NCI-H2029 treated with DMSO at 0.1 percent for 48 hours (cell line): Measurements from ENCODE around the gene EZH1.

Experiments
- DNase-seq: peaks from one replicate; lab custom pipeline; 2025; lab: John Stamatoyannopoulos, UW

EZH1 gene

DNA sequence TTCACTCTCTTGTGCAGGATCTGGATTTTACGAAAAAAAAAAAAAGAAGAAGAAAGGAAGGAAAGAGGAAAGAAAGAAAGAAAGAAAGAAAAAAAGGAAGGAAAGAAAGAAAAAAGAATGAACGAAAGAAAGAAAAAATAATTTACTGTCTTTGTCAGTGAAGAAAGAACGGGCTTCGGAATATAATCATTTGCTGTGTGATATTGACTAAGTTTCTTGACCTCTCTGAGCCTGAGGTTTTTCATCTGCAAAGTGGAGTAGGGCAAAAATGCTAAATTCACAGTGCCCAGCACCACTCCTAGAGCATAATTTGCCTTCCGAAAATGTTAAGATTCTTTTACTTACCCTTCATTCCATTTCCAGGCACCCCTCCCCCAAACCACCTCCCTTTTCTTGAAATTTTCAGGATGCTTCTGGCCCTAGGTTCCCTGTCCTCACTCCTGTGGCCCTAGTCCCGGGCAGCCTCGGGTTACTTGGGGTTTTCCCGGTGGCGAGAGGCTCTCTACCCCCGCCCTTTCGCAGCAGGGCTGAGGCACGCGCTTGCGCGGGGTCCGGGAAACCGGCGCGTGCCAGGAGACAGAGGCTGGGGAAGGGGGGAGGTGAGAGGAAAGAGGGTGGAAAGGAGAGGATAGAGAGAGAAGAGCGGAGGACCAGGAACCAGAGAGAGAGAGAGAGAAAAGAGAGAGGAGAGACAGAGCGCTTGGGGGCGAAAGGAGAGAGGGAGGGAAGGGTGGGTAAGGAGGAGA lies 62.7 kb downstream of the EZH1 start, which contains the start of gene CNTNAP1:
TSS of gene CNTNAP1 (plus strand) at position 556 of the 746 bp plus-strand sequence. CDS start 299 bp downstream, outside the sequence.
- no peak for DNase-seq

DNA sequence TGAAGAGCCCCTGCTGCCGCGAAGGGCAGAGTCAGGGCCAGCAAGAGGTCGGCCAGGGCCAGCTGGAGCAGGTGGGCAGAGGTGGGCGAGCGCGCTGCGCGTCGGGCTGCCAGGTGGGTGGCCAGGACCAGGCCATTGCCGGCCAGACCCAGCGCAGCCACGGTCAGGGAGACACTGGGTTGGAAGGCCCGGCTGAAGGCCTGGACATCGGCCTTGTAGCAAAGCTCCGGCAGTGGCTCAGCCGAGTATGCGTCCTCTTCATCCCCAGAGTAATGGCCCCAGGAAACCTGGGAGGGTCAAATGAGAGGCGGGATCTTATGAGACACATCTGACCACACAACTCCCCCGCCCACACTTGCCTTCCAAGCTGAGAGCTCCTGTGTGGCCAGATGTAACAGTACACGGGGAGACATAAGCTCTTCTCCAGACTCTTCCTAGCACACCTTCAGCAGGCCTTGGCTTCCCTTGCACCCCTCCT lies 64.5 kb downstream of the EZH1 start:
- no peak for DNase-seq

DNA sequence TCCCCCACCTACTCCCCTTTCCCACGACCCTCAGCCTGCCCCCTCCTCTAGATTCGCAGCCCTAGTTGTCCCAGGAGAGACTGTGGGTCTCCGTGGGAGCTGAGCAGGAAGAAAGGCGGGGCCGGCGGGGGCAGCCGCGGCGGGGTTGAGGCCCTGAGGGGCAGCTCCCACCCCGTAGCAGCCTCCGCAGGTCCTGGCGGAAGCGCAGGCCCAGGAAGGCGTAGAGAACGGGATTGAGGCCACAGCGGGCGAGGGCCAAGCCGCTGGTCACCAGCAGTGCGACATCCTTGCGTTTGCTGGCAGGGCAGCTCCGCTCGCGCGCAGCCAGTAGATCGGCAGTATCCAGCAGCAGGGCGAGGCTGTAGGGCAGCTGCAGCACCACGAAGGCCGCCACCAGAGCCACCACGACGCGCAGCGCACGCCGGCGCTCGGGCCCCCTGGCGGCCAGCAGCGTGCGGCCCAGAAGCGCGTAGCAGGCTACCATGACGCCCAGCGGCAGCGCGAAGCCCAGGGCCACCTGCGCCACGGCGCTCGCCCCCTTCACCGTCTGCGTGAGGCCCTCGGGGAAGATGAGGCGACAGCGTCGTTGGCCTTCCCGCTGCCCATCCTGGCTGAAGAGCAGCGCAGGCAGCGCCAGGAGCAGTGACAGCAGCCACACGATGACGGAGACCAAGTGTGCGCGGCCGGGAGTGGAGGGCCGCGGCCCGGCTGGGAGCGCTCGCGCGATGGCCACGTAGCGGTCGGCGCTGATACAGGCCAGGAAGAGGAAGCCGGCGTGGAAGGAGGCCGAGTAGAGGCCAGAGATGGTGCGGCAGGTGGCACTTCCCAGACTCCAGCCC lies 65.1 kb downstream of the EZH1 start:
- DNase-seq = no peak

DNA sequence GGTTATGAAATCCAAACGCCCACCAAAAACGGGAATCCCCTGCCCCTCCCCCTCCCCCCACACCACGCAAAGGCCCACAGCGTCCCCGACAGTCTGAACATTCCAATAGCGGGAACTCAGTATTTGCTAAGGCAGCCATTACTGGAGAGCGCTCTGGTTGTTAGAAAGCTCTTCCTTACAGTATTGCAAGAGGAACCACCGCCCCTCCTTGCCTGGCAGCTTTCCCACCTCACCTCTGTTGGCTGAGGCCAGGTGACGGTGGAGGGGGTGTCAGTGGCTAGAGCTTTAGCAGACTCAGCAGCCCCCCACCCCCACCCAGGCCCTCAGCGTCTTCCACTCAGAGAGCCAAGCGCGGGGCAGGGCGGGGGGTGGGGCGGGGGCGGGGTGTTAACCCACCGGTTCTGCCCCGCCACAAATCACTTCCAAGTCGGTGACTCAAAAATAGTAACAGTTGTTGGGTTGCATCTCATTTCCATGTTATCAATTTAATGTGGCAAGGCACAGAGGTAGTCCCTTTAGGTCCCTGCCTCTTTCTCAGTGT lies 65.8 kb downstream of the EZH1 start:
- DNase-seq = peak; percentile 64

DNA sequence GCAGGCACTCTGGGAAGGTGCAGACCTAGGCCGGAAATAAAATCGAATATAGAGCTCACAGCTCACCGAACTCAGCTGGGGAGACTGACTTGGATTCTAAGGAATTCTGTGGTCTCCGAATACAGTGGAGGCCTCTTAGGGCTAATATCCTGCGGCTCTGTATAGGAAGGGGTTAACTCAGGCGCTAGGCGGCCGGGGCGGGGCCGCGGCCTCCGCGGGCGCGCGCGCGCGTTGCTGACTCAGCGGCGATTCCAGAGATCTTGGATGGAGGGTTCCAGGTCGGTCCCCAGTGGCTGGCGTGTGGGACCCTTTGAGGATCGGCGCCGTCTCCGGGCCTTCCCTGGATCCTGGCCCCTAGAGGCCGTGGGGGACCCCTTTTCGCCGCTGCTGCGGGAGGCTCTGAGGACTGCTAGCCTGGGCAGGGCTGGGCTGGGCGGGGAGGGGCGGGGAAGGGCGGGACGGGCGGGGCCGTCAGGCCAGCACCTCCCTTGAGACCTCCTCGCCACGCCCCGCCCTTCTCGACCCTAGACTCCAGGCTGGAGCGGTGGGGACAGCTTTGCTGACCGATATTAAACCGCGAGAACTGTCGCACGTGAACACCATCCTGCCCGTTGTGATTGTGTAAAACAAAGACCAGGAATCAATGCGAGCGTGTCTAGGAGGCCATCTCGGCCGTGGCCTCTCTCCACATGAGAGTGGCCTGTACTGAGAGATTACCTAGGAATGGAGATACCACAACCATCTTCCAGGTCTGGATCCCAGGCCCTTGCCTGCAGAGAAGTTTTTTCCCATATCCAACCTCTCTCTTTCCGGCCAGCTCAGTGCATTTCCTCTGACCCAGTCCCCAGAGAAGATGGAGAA lies 66.7 kb downstream of the EZH1 start:
- DNase-seq = peak; percentile 62

DNA sequence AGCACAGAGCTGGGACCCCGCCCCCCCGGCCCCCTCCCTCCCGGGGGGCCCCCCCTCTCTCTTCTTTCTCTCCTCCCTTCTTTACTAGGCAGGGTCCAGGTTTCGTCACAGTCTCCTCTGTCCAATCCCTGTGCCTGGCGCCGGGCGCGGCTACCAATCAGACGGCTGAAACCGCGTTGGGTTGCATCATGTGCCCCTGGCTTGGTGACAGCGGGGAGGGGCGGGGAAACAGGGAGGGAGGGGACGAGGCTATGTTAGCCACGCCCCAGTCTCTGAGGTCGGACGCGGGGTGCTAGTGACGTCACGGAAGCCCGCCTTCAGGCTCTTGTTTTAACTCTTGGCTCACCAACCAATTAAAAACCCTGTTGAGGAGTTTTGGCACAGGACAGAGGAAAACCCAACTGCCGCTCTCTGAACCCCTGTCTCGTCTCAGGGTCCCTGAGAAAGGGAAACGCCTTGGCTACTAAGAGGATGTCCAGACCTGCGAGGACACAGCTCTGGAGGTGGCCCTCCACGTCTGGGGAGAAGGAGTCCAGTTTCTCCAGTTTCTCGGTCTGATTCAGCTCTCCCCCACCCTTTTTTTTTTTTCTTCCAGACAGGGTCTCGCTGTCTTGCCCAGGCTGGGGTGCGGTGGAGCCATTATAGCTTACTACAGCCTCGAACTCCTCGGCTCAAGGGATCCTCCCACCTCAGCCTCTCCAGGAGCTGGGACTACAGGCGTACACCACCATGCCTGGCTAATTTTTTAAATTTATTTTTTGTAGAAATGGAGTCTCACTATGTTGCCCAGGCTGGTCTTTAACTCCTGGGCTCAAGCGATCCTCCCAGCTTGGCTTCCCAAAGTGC lies 67.6 kb downstream of the EZH1 start:
- DNase-seq = peak; percentile 96

DNA sequence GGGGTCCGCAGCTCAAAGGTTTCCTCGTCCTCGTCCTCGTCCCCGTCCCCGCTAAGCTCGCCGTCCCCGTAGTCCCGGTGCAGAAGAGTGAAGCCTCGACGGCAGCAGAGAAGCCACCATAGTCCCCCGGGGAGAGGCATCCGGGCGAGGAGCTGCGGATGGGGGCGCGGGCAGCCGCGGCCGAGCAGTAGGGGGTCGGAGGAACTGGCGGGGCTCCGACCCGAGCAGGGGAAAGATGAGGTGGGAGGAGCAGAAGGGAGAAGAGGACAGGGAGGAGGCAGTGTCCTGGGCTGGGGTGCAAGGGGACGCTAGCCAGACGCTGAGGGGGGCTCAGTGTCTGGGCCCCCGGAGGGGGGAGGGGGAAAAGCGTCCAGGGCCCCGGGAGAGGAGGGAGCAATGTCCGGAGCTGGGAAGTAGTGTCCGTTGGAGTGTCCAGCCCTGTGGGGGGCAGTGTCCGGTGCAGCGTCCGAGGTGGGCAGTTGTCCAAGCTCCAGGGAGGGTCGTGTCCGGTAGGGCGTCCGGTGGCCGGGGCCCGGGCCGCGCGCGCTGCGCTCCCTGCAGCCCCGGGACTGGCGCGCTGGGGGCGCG lies 68.3 kb downstream of the EZH1 start, which contains the start of gene PLEKHH3:
TSS of gene PLEKHH3 (minus strand) at position 571 of the 588 bp plus-strand sequence. CDS start at position 140, 431 bp downstream.
- DNase-seq = no peak

DNA sequence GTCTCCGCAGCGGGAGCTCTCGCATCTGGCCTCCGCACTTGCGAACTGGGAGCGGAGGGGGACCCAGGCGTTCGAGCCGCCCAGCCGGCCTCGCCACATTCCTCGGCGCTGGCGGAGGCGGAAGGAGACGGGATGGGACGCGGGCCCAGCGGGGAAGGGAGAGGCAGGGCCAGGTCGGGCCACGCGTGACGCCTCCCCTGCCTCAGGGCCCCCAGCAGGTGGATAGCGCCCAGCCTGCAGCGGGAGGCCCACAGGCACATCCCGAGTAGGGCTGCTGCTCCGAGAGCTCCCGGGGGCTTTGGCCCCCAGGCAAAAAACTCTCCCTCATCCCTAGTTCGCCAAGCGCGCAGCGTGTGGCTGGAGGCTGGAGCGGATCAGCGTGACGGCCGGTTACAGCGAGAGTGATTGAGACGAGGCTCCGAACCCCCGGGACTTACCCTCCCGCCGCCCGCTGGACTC lies 68.8 kb downstream of the EZH1 start:
- DNase-seq = no peak

DNA sequence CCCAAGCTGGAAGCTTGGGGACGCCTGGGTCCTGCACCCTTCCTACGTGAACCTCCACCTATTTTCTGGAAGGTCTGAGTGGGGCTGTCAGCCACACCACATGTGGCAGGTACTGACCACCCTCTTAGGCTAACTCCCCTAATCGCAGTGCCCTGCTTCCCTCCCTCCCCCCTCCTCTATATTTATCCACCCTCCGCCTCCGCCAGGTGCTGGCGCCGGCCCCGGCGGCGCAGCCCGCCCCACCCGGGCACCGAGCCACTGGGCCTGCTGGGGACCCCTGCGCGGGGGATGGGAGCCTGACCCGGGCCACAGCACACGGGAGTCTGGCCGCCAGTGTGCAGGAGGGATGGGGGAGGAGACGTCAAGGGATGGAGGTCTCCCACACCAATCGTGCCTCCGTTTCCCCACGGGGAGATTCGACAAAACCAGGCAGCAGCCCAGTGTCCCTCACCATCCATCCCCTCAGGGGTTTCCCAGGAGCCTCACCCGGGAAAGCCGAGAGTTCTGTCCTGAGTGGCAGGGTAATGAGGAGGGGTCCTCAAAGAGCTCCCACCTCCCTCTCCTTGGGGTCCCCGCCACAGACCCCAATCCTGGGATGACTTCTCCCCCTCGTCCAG lies 69.4 kb downstream of the EZH1 start:
- no peak for DNase-seq

DNA sequence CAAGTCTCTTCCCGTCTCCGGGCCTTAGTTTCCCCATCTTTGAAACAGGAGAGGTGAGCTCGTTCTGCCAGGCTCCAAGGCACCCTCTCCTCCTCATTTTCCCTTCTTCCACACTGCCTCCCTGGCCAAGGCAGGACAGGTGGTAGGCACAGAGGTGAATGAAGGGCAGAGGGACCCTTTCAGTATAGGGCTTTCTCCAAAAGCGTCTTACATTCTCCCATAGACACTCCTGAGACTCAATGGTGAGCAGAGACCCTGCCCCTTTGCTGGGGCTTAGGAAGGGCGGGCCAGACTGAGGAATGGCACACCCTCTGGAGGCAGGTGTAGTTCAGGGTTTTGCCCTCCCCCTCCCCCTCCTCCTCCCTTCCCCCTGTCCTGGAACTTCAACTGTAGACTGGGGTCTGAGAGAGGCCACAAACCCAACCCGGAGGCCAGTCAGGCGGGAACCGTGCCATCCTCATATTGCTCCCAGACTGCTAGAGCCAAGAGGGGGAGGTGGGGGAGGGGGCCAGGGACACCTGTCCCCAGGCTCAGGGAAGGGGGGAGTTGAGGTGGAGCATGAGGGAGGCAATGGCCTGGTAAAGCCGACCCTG lies 70.0 kb downstream of the EZH1 start:
- DNase-seq = peak; percentile 45

DNA sequence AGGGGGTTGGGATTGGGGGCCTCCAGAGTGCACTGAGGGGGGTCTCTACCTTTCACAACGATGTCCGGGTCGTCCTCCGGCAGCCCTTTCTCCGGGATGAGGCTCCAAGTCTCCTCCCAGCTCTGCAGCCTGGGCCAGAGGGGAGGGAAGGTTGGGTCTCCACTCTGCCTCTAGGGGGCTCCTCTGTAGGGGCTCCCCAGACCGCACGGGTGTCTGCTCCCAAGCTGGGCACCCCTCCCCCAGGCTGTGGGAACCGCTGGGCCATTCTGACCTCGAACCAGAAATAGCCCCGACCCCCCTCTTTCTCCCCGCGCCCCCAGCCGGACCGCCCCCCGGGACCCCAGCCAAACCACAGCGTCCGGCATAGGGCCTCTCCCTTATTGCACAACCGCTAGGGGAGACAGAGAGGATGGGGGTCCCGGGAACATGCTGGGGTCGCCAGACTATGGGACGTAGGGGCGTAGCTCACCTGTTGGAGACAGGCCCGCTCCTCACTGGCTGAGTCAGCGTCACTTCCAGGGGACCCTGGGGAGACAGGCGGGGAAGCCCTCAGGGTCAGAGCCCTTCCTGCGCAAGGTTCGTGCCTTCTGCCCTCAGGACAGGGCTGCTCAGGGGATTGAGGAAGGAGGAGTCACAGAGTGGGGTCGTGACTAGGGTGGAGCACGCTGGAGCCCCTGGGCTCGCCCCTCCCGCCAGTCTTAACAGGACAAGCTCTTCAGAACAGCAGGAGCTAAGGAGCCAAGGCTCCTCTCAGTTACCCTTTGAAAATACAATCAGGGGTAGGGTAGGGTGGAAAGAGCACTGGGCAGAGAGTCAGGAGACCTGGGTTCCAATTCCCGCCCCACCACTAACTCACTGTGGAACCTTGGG lies 70.7 kb downstream of the EZH1 start:
- no peak for DNase-seq

DNA sequence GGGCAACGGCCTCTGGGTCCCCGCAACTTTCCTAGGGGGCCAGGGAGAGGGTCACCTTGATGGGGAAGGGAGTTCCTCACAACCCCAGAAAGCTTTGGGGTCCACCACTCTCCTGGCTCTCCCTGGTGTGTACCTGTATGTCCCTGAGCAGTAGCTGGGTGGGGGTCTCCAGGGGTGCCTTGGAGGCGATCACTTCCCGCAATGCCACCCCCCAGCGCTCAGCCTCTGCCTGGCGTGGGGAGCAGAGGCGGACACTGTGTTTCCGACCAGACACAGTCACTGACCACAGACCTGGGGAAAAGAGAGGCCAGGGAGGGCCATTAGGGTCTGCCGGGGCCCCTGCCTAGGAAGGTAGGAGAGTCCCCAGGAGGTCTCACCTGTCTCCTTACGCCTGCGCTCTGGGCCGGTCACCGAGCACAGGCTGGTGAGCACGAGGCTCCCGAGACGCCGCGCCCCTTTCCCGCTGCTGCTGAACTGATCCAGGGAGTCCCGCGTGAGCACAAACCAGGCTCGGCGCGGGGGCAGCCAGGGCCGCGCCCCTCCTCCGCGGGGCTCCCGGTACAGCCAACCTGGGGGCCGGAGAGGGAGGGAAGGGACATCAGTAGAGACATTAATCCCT lies 71.5 kb downstream of the EZH1 start:
- no peak for DNase-seq

DNA sequence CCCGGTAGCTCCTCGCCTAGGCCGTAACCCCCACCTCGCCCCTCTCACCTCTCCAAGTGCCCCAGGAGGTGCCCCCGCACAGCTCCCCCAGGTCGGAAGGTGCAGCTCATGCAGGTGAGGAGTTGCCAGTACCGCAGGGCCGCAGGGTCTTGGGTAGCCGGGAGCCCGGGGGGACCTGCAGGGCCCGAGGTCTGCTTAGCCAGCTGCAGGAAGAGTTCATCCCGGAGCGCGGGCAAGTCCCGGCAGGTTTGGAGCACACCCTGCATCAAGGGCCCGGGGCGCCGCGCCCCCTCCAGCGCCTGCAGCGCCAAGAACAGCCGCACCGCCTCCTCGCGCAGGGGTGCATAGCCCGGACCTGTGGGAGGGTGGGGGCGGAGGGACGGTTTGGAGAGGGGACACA lies 72.8 kb downstream of the EZH1 start:
- no peak for DNase-seq

DNA sequence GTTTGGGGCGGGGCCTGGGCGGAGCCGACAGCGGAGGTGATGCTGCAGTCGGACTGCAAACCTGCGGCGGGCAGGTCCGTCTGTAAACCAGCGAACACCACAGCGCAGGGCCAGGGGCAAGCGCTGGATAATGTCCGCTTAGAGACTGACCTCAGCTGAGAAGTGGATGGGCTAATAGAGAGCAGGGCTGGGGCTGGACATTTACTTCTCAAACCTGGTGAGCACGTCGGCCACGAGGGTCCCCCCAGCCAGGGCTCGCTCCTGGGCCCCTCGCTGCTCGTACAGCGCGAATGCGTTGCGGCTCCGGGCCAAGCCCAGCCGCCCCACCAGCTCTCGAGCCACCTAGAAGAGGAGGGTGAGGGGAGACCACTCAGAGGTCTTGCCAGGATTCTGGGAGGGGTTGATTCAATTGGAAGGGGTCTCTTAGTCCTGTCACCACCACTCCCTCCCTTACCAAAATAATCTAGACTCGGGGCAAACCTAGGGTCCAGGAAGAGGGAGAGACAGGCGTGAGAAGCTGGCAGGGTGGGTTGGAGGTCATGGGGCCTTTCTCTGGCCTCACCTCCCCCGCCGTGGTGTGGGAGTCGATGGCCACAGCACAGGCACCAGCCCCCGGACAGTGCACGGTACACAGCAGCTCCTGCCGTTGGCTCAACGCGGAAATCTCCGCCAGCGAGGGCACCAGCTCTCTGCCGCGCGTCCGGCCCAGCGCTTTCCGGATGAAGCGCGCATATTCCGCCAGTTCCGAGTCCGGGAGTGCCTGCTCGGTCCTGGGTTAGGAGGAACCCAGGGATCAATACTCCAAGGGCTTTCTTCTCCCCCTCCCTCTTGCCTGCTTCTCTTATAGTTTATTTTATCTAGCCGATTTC lies 73.8 kb downstream of the EZH1 start:
- no peak for DNase-seq

DNA sequence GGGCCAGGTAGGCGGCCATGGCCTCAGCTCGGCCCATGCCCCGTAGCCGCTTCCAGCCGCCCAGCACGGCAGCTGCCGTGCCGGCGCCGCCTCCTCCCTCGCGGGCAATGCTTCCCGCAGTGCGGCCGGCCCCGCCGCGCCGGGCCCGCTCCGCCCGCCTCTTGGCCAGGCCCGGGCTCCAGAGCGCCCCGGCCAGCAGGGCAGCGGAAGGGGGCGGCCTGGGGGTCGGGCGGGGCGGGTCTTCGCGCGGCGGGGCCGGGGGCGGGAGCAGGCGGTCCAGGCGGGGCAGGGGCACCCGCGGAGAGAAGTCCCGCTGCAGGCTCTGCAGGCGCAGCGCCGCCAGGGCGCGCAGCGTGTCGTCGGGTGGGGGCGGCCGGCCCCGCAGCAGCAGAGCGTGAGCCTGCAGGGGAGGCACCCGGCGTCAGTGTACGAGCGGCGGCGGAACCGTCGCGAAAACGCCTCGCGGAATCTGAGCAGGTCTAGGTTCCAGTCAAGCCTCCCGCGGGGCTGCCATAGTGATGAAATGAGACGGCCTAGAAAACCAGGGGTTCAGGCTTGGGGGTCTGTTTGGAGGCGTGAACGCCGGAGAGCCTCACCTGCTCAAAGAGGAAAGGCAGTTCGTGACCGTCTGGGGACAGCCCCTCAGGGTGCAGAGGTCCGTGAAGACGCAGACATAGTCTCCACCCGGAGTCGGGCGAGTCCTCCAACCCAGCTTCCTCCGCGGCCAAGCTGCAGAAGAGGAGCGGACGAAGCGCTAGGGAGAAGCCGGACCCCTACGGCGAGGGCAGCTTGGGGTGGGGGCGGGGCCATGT lies 74.7 kb downstream of the EZH1 start:
- no peak for DNase-seq

DNA sequence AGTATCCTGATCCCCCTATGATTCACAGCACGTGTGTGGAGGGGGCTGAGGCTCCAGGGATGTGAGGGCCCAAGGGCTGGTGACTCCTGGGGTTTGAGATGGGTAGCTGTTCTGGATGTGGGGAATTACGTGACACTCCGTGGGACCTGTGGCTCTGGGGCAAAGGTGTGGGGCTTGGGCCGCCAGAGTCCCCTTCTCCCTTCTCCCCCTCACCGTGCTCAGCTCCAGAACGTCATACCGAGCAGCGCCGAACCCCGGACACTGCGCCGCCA lies 75.2 kb downstream of the EZH1 start:
- DNase-seq = no peak
